Right lobe of liver (tissue), 6 donors: Measurements from ENCODE around the gene MUC5AC. TPM values are rescaled to one million over a fixed set of nuclear protein-coding genes. Genes with fewer than 3 reads are reported as not detected.
A peak's percentile ranks its signal among the peaks of the same experiment; 100 is the strongest.

Source experiments
- ATAC-seq, 4 donors: fragments of 200-7000 bp; cut with Tn5 transposase; one replicate each; pipeline ENCODE4 v1.9.1; 2020; ENCODE audit warnings: mild to moderate bottlenecking in 4 of 4, moderate library complexity in 4 of 4
- DNase-seq, 3 donors: peaks; one replicate each; pipeline ENCODE4 v3.0.0-alpha.2; 2020
- H3K27ac ChIP-seq, 3 donors: fragments of 200-600 bp; one replicate each; pipeline ENCODE4 v1.8.0; 2022
- H3K27me3 ChIP-seq, 2 donors: fragments of 200-600 bp; one replicate each; pipeline ENCODE4 v1.8.0; 2022
- H3K36me3 ChIP-seq, 4 donors: fragments of 200-600 bp; sonication (generic) in 1 of 4; one replicate each; pipeline versions ENCODE4 v1.5.1 to v1.8.0; 2017 to 2022; ENCODE audit warnings: control low read depth in 1 of 4
- H3K4me1 ChIP-seq, 4 donors: fragments of 200-600 bp; sonication (generic) in 1 of 4; one replicate each; pipeline versions ENCODE4 v1.5.1 to v1.8.0; 2017 to 2022; ENCODE audit warnings: control low read depth in 1 of 4
- H3K4me3 ChIP-seq, 3 donors: fragments of 200-600 bp; one replicate each; pipeline ENCODE4 v1.8.0; 2022
- H3K9me3 ChIP-seq, 4 donors: fragments of 200-600 bp; sonication (generic) in 1 of 4; one replicate each; pipeline versions ENCODE4 v1.5.1 to v1.8.0; 2017 to 2022; ENCODE audit warnings: control low read depth in 1 of 4
- POLR2A ChIP-seq: fragments of 450-650 bp; IDR thresholded peaks from one replicate; pipeline ENCODE4 v1.6.1; 2017; ENCODE audit warnings: antibody characterized with exemption, mild to moderate bottlenecking
- WGBS: methylation state at CpG from one replicate; pipeline ENCODE4 v1.1.6; 2018; ENCODE audit warnings: low coverage, low lambda C conversion rate; ENCODE audit not compliant: insufficient coverage; ENCODE audit errors: missing lambda C conversion rate; 5-methylcytosine and 5-hydroxymethylcytosine counted together
- intact Hi-C, 2 donors: fragments of 100-400 bp; cut with DNase I; formaldehyde crosslinking; loops; one replicate each; pipeline versions ENCODE4 v1.11.2 to v1.14.1; 2022
- total RNA-seq, 6 experiments: library from RNA; depleted of rRNA in 2 of 6; stranded (reverse); fragments of >200 nt in 2 of 6; fragmentation: NEBNext Ultra II Directional in 3 of 6; extraction: Animal tissue kit (Norgen Biotek cat#: 25700) in 3 of 6; gene quantifications; one replicate each; pipeline versions ENCODE4 v1.1.0 to v1.2.4, GENCODE V29; 2016 to 2023
- TF ChIP-seq, protein P1 (sequence below), 4 donors: fragments of 200-600 bp in 3 of 4; fragments of 450-650 bp in 1 of 4; IDR thresholded peaks; one replicate each; pipeline versions ENCODE4 v1.5.1 to v1.8.0; 2016 to 2022; ENCODE audit warnings: antibody characterized with exemption in 4 of 4, mild to moderate bottlenecking in 2 of 4
- donor health status: DM: no; HTN: yes; CAD: no.
- donor health status: DM: no; HTN: no; CAD: no.
- donor health status: DM: no; HTN: no; CAD: no.
- donor health status: DM: no; HTN: yes; CAD: no.
- donor health status: DM: no; HTN: yes; CAD: no.

The MUC5AC gene
- total RNA-seq, 6 experiments from 2014 or later = not detected

DNA sequence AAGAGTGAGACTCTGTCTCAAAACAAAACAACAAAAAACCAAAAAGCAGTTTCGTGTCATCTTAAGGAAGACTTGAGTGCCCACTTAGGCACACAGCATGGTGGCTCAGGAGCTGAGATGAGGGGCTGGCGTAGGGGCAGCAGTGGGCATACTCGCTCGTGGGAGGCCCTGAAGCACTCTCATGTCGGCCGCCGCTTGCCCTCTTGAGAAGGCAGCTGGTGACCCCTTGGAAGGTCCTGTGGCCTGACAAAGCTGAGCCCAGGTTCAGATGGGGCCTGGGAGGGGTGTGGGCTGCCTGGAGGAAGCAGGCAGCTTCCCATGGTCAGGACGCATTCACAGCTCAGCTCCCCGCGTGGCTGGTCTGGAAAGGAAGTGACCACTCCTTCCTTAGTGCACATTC is 80.1 kb downstream of the MUC5AC start:
- Histone ChIP-seq H3K27me3 (no peaks in the 10 kb centered on the region), H3K4me1 (no peaks in the 10 kb centered on the region), H3K9me3 (no peaks in the 10 kb centered on the region), H3K4me3 (no peak overlapping the region), H3K36me3 (no peaks in the 10 kb centered on the region), H3K27ac (no peak overlapping the region)
- intact Hi-C loops = no loop called here
- WGBS = no CpG with 5 or more reads among the region's 10 CpGs
- TF ChIP-seq, protein P1, sequence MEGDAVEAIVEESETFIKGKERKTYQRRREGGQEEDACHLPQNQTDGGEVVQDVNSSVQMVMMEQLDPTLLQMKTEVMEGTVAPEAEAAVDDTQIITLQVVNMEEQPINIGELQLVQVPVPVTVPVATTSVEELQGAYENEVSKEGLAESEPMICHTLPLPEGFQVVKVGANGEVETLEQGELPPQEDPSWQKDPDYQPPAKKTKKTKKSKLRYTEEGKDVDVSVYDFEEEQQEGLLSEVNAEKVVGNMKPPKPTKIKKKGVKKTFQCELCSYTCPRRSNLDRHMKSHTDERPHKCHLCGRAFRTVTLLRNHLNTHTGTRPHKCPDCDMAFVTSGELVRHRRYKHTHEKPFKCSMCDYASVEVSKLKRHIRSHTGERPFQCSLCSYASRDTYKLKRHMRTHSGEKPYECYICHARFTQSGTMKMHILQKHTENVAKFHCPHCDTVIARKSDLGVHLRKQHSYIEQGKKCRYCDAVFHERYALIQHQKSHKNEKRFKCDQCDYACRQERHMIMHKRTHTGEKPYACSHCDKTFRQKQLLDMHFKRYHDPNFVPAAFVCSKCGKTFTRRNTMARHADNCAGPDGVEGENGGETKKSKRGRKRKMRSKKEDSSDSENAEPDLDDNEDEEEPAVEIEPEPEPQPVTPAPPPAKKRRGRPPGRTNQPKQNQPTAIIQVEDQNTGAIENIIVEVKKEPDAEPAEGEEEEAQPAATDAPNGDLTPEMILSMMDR (IDR thresholded peaks at IDR 0.05) = no peak
- no peak for TF ChIP-seq POLR2A
- DNase-seq (no peak), ATAC-seq (no peak)

- Histone ChIP-seq H3K9me3 (no peaks in the 10 kb centered on the region), H3K27me3 (no peaks in the 10 kb centered on the region), H3K4me1 (no peaks in the 10 kb centered on the region), H3K4me3 (no peak overlapping the region), H3K27ac (no peak overlapping the region), H3K36me3 (no peaks in the 10 kb centered on the region)
- DNase-seq (peak; percentile 70 to 80 (median 77)), ATAC-seq (peak; percentile 65 to 92 (median 82))
- WGBS = no CpG with 5 or more reads among the region's 34 CpGs
- TF ChIP-seq, protein P1 (IDR thresholded peaks at IDR 0.05) = no peak
- no peak for TF ChIP-seq POLR2A
- intact Hi-C loops = no loop called here
Observed at GRCh38 chr11:1238767-1239595, 81.2 kb downstream of the MUC5AC start.

DNA sequence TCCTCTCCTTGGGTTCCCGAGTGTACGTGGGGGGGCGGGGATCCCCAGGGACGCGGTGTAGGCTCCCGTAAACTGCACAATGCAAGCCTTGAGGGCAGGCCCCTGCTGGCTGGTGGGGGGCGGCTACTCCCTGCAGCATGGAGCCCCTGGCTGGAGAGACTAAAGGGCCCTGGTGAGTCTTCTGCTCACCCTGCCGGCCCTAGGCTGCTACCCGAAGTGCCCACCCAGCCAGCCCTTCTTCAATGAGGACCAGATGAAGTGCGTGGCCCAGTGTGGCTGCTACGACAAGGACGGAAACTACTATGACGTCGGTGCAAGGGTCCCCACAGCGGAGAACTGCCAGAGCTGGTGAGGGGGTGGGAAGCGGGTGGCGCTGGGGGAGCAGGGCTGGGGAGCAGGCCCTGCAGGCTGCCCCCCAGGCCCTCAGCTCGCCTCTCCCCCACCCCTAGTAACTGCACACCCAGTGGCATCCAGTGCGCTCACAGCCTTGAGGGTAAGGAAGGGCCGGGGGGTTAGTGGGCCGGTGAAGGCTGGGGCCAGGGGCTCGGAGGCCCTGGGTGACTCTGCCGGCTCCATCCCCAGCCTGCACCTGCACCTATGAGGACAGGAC is 81.9 kb downstream of the MUC5AC start:
- 100% methylated on average over 1 of the region's 23 CpGs for WGBS
- ATAC-seq (no peak), DNase-seq (no peak)
- Histone ChIP-seq H3K27me3 (no peaks in the 10 kb centered on the region), H3K36me3 (no peaks in the 10 kb centered on the region), H3K9me3 (no peaks in the 10 kb centered on the region), H3K4me1 (no peaks in the 10 kb centered on the region), H3K27ac (no peak overlapping the region), H3K4me3 (no peak overlapping the region)
- TF ChIP-seq POLR2A = no peak
- TF ChIP-seq, protein P1 (IDR thresholded peaks at IDR 0.05) = no peak
- intact Hi-C loops = no loop called here

- no peak for TF ChIP-seq POLR2A
- TF ChIP-seq, protein P1 (IDR thresholded peaks at IDR 0.05) = no peak
- 80% methylated on average over 1 of the region's 25 CpGs for whole genome bisulfite sequencing
- no peak for ATAC-seq
- Histone ChIP-seq H3K4me3 (no peak overlapping the region), H3K9me3 (no peaks in the 10 kb centered on the region), H3K27ac (no peak overlapping the region), H3K4me1 (no peaks in the 10 kb centered on the region), H3K27me3 (no peaks in the 10 kb centered on the region), H3K36me3 (no peaks in the 10 kb centered on the region)
- DNase-seq = no peak
- intact Hi-C loops = no loop called here
Observed at GRCh38 chr11:1240771-1241170, 83.0 kb downstream of the MUC5AC start.
